Jurkat, Clone E6-1 (cell line): ENCODE data around the gene STX1B.
"Not testable (repeated sequence)": the region's sequence is repeated elsewhere in the genome, so short reads cannot be mapped to it uniquely, and the experiment has no call there.

Experiments used
- DNase-seq: peaks from one replicate; pipeline ENCODE4 v3.0.0-alpha.2; 2011; ENCODE audit warnings: low read depth, low spot score
- H3K4me3 ChIP-seq: 2 replicates; pipeline ENCODE4 v1.5.1; 2011; ENCODE audit warnings: mild to moderate bottlenecking, low read length, control low read depth, moderate library complexity

Gene STX1B

GRCh38 chr16:31020536-31020935, 10.1 kb upstream of the STX1B start:
- H3K4me3 ChIP-seq = no peak overlapping the region

GRCh38 chr16:31017756-31018155, 7.3 kb upstream of the STX1B start:
- not testable (repeated sequence) for DNase-seq, H3K4me3 ChIP-seq

More at GRCh38 chr16:31020536-31020935, 10.1 kb upstream of the STX1B start:
- DNase-seq = no peak

DNA sequence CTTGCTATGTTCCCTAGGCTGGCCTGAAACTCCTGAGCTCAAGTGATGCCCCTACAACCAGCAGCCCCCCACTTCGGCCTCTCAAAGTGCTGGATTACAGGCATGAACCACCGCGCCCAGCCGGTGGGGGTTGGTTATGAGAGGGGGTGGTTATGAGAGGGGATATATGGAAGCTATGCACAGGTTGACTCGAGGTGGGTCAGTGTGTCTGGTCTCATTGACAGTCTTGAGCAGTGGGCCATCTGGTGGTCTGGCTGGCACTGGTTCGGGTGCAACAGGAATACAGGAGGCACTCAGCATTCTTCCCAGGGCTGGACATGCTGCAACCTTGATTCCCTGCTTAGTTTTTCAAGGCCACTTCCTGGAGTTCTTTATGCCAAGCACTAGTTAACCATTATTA, 5.6 kb upstream of the STX1B start:
- no peak overlapping the region for H3K4me3 ChIP-seq

DNA sequence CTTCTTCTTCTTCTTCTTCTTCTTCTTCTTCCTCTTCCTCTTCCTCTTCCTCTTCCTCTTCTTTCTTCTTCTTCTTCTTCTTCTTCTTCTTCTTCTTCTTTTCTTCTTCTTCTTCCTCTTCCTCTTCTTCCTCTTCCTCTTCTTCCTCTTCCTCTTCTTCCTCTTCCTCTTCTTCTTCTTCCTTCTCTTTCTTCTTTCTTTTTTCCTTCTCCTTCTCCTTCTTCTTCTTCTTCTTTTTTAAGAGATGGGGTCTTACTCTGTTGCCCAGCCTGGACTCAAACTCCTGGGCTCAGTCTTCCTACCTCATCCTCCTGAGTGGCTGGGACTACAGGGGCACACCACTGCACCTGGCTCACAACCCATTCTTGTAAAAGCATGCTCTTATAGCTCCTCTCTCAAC, 2.9 kb upstream of the STX1B start:
- not testable (repeated sequence) for DNase-seq, H3K4me3 ChIP-seq

More for the DNA sequence above, 5.6 kb upstream of the STX1B start:
- no peak for DNase-seq

DNA sequence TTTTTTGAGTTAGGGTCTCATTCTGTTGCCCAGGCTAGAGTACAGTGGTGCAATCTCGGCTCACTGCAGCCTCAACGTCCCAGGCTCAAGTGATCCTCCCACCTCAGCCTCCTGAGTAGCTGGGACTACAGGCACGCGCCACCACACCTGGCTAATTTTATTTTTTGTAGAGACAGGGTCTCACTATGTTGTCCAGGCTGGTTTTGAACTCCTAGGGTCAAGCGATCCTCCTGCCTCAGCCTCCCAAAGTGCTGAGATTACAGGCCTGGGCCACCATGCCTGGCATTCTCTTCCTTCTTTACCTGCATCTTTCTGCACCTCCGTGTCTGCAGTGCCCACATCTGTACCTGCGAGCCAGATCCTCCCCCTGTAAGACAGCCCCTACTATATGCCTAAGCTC, 1.4 kb upstream of the STX1B start:
- not testable (repeated sequence) for DNase-seq, H3K4me3 ChIP-seq

DNA sequence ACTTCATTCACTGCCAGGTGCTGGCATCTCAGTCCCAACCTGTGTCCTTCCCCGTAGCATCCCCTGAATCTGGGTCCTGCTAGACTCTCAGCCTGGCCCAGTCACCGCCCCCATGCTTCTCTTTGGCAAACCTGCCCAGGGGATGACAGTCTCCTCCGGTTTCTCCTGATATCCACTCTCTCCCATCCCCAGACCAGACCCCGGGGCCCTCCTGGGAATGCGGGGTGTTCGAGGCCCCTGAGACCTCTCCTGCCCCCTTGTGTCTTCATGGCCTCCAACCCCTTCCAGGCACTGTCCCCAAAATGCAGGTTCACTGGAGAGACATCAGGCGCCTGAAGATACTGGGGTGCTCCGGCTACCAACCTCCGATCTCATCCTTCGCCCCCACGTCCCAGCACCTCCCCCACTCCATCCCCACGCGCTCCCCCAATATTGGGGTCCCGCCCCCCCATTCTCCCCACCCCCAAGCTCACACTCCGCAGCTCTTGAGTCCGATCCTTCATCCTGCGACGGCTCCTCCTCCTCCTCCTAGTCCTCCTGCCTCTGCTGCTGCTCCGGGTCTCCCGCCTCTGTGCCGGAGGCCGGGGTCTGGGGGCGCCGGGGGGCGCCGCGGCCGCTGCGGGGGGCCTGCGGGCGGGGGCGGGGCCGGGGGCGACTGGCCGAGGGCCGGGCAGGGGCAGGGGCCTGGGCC, 399 bp downstream of the STX1B start:
- no peak for DNase-seq
- H3K4me3 ChIP-seq = no peak overlapping the region

GRCh38 chr16:31009120-31009519, 1.3 kb downstream of the STX1B start:
- H3K4me3 ChIP-seq = no peak overlapping the region
- DNase-seq = no peak

DNA sequence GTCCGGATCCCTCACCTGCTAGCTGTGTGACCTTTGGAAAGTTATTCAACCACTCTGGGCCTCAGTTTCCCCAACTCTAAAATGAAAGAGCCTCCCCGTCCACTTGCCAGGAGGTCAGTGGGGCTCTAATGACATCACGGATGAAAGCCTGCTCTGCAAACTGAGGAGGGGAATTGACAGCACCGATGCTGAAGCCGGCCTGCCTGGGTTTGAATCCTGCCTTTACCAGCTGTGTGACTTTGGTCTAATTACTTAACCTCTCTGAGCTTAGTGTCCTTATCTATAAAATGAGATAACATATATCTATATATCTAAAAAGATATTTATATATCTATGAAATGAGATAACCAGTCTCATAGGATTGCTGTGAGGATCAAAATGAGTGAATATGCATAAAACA, 1.9 kb downstream of the STX1B start:
- H3K4me3 ChIP-seq = no peak overlapping the region
- DNase-seq = no peak

DNA sequence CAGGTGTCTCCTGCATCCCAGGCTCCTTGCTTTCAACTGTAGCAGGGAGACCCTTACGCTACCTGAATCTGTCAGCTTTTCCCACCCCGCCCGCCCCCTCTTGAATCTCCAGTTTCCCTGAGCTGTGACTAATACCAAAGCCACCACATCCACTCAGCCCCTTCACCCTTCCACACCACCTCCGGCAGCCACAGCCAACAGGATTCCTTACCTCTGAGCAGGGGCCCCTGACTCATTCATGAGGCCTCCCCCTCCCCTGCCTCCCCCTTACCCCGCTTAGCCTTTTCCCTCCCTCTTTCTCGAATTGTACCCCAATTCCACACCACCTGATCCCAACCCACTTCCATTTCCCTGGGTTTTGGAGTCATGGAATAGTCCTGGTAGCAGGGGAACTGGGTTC, 2.3 kb downstream of the STX1B start:
- no peak overlapping the region for H3K4me3 ChIP-seq
- no peak for DNase-seq

GRCh38 chr16:31007684-31008083, 2.8 kb downstream of the STX1B start:
- H3K4me3 ChIP-seq = no peak overlapping the region
- DNase-seq = no peak

- no peak overlapping the region for H3K4me3 ChIP-seq
- DNase-seq = no peak
Observed at GRCh38 chr16:31006589-31006988, 3.8 kb downstream of the STX1B start.

DNA sequence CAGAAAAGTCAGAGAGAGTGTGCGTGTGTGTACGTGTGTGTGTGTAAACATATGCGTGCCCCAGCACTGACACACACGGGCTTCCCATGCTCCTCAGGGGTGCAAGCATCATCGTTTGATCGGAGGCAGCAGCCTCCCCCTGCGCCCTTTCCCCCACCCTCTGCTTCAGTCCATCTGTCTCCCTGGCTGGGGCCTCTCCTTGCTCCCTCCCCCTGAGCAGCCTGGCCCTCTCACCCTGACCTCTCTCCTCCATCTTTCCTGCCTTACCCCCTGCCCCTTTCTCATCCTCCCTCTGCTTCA, 4.4 kb downstream of the STX1B start:
- no peak overlapping the region for H3K4me3 ChIP-seq
- no peak for DNase-seq

DNA sequence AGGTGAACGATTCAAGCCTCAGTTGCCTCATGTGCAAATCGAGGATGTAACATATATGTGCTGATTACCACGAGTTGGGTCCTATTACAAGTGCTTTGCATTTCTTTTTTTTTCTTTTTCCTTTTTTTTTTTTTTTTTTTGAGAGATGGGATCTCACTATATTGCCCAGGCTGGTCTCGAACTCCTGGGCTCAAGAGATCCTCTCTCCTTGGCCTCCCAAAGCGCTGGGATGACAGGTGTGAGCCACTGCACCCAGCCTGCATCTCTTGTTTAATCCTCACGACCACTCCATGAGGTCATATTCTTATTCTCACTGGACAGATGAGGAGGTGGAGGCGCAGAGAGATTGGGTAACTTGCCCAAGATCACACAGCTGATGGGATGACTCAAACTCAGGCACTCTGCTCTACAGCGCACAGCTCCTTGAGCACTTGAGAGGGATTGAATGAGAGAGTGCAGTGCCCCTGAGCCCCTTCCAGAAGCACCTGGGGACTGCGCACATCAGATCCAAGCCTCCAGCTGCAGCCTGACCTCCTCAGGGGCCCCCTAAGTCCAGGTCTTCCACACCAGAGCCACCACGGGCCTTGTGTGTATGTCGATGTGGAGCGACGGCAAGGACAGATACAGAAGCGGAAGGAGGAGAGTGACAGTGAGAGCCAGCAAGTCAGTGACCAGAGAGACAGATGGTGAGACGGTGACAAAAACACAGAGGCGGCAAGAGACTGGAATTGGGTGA, 4.9 kb downstream of the STX1B start:
- H3K4me3 ChIP-seq = no peak overlapping the region
- DNase-seq = no peak

GRCh38 chr16:31004658-31005057, 5.8 kb downstream of the STX1B start:
- no peak for DNase-seq
- H3K4me3 ChIP-seq = no peak overlapping the region

DNA sequence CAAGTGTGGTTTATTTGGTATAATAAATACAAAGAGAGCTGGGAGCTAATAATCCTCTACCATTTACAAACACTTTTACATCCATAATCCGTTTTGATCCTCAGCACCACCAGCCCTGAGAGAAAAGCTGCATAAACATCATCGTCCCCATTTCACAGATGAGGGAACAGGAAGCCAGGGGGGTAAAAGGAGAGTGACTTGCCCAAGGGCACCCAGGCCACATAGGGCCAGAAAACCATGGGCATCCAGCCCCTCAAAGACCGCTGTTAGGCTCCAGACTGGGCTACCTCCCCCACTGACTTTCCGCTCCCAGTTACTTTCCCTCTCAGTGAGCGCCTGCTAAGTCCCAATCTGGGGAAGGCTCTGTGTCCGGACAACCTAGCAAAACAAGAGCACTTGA, 6.7 kb downstream of the STX1B start:
- no peak overlapping the region for H3K4me3 ChIP-seq
- no peak for DNase-seq

- H3K4me3 ChIP-seq = no peak overlapping the region
- DNase-seq = no peak
Observed at GRCh38 chr16:31002862-31003341, 7.5 kb downstream of the STX1B start.

DNA sequence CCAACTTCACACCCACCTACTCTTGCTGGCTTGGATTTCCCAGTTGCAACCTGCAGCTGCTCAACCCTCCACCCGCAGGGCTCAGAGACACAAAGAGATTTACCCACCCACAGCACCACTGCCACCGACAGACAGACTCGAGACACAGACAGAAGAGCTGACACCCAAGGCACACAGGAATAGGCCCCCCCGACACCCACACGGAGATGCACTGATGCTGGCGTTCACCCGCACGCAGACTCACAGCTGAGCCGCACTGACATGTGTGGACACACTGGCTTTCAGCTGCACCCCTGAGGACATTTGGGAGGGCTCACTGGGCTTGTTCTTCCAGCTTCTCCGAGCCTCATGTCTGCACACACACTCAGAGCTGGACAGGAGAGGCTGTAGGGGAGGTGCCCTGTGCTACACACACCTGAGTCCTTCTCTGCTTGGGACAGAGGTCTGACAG, 8.2 kb downstream of the STX1B start:
- DNase-seq = no peak

GRCh38 chr16:31001507-31002249, 8.8 kb downstream of the STX1B start:
- no peak for DNase-seq
- H3K4me3 ChIP-seq = no peak overlapping the region

More for the DNA sequence above, 8.2 kb downstream of the STX1B start:
- no peak overlapping the region for H3K4me3 ChIP-seq

GRCh38 chr16:31000671-31001382, 9.6 kb downstream of the STX1B start:
- DNase-seq = no peak
- no peak overlapping the region for H3K4me3 ChIP-seq
